Natural killer cell (primary cell): ENCODE measurements around the gene TOX4. TPM values are rescaled to one million over a fixed set of nuclear protein-coding genes. Genes with fewer than 3 reads are reported as not detected.
A peak's percentile ranks its signal among the peaks of the same experiment; 100 is the strongest.

Source experiments
- ATAC-seq, 3 donors: fragments of 150-1000 bp in 2 of 3; fragments of 200-7000 bp in 1 of 3; cut with Tn5 transposase; 1 replicate in 1 of 3; 2 replicates in 2 of 3; pipeline ENCODE4 v1.10.0; 2021; ENCODE audit warnings: mild to moderate bottlenecking in 2 of 3, moderate library complexity in 2 of 3
- DNase-seq, 2 donors: peaks; one replicate each; pipeline versions ENCODE4 v3.0.0 to v3.0.0-alpha.2; 2013 to 2021; ENCODE audit warnings: mixed read lengths in 1 of 2
- H3K27ac ChIP-seq: one replicate; pipeline ENCODE4 v1.5.1; 2013; ENCODE audit warnings: mild to moderate bottlenecking, low read length
- H3K27me3 ChIP-seq: one replicate; pipeline ENCODE4 v1.6.1; 2013; ENCODE audit warnings: low read length; ENCODE audit not compliant: control insufficient read depth, insufficient read depth
- H3K36me3 ChIP-seq: one replicate; pipeline ENCODE4 v1.6.1; 2013; ENCODE audit warnings: low read length; ENCODE audit not compliant: control insufficient read depth, insufficient read depth
- H3K4me1 ChIP-seq: one replicate; pipeline ENCODE4 v1.6.1; 2013; ENCODE audit warnings: low read length; ENCODE audit not compliant: control insufficient read depth, insufficient read depth
- H3K4me3 ChIP-seq: one replicate; pipeline ENCODE4 v1.5.1; 2013; ENCODE audit warnings: low read length
- H3K9me3 ChIP-seq: one replicate; pipeline ENCODE4 v1.6.1; 2013; ENCODE audit warnings: low read length; ENCODE audit not compliant: control insufficient read depth, insufficient read depth
- H3K27ac Mint-ChIP-seq, 2 donors: one replicate each; pipeline ENCODE4 v1.8.0; 2022; ENCODE audit warnings: mild to moderate bottlenecking in 2 of 2, mixed read lengths in 2 of 2, moderate library complexity in 1 of 2
- H3K27me3 Mint-ChIP-seq, 2 donors: one replicate each; pipeline ENCODE4 v1.8.0; 2022; ENCODE audit warnings: low read depth in 2 of 2, mixed read lengths in 2 of 2
- H3K36me3 Mint-ChIP-seq: one replicate; pipeline ENCODE4 v1.8.0; 2022; ENCODE audit warnings: mixed read lengths
- H3K4me1 Mint-ChIP-seq, 2 donors: one replicate each; pipeline ENCODE4 v1.8.0; 2022; ENCODE audit warnings: mixed read lengths in 2 of 2
- H3K4me3 Mint-ChIP-seq: one replicate; pipeline ENCODE4 v1.8.0; 2022; ENCODE audit warnings: mild to moderate bottlenecking, moderate library complexity, mixed read lengths
- H3K9me3 Mint-ChIP-seq, 2 donors: one replicate each; pipeline ENCODE4 v1.8.0; 2022; ENCODE audit warnings: mixed read lengths in 2 of 2
- WGBS: methylation state at CpG from one replicate; pipeline ENCODE4 v1.1.7; 2013; ENCODE audit warnings: missing lambda C conversion rate; ENCODE audit not compliant: insufficient coverage; 5-methylcytosine and 5-hydroxymethylcytosine counted together
- intact Hi-C: fragments of 100-400 bp; cut with micrococcal nuclease; formaldehyde crosslinking; loops from one replicate; pipeline ENCODE4 v1.14.2; 2022
- total RNA-seq, 4 donors: library from RNA; stranded (reverse); fragments of 120-200 nt in 1 of 4; gene quantifications; one replicate each; pipeline versions ENCODE4 v1.2.3 to v1.2.4, GENCODE V29; 2013 to 2022
- TF ChIP-seq, protein P1 (sequence below): fragments of 200-600 bp; IDR thresholded peaks from one replicate; pipeline ENCODE4 v1.8.0; 2022; ENCODE audit warnings: antibody characterized with exemption

TOX4 gene
- total RNA-seq, 3 donors from 2014 or later (not counting 1 experiment from before 2014, with no cell fraction given) = 103 to 123 (median 123) TPM

DNA sequence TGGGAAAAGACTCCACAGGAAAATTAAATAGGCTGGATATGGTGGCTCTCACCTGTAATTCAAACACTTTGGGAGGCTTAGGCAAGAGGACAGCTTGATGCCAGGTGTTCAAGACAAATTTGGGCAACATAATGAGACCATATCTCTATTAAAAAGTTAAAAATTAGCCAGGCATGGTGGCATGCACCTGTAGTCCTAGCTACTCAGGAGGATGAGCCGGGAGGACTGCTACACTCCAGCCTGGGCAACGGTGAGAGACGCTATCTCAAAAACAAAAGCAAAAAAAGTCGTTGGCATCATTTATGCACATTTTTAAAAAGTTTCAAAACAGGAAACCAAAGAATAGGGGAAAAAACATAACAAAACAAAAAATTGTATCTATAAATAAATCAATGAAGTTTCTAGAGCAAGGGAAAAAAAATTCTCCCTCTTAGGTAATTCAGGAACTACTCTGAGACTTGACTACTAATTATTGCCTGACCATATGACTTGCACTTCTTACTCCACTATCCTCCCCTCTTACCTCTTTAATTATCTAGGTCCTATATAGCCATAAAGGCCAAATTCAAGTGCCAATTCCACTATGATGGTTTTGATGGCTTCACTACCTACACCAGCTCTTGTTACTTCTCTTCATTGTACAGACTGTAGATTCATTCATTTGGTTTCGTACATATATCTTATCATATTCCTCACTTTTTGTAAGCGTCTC lies 32.6 kb downstream of the TOX4 start:
- ATAC-seq (no peak), DNase-seq (no peak)
- H3K4me1 Mint-ChIP-seq = peaks cover 46 to 49% of the 10 kb centered on the region in 2 donors
- no peaks in the 10 kb centered on the region for H3K9me3 ChIP-seq
- H3K4me1 ChIP-seq = peaks cover 22% of the 10 kb centered on the region
- H3K36me3 Mint-ChIP-seq = no peaks in the 10 kb centered on the region
- no peak overlapping the region for H3K27ac ChIP-seq
- peak overlapping the region; percentile 97 for H3K4me3 Mint-ChIP-seq
- H3K4me3 ChIP-seq = no peak overlapping the region
- WGBS = 70% methylated on average over 6 of the region's 6 CpGs
- no peaks in the 10 kb centered on the region for H3K27me3 ChIP-seq
- peak overlapping the region; percentile 96 to 98 for H3K27ac Mint-ChIP-seq
- intact Hi-C loops = loop anchor here (1.0 kb wide), 1 partner anchor 72 kb away; no protein-coding TSS in a partner anchor
- no peaks in the 10 kb centered on the region for H3K27me3 Mint-ChIP-seq
- TF ChIP-seq, protein P1, sequence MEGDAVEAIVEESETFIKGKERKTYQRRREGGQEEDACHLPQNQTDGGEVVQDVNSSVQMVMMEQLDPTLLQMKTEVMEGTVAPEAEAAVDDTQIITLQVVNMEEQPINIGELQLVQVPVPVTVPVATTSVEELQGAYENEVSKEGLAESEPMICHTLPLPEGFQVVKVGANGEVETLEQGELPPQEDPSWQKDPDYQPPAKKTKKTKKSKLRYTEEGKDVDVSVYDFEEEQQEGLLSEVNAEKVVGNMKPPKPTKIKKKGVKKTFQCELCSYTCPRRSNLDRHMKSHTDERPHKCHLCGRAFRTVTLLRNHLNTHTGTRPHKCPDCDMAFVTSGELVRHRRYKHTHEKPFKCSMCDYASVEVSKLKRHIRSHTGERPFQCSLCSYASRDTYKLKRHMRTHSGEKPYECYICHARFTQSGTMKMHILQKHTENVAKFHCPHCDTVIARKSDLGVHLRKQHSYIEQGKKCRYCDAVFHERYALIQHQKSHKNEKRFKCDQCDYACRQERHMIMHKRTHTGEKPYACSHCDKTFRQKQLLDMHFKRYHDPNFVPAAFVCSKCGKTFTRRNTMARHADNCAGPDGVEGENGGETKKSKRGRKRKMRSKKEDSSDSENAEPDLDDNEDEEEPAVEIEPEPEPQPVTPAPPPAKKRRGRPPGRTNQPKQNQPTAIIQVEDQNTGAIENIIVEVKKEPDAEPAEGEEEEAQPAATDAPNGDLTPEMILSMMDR = no peak
- H3K36me3 ChIP-seq = peaks cover 5% of the 10 kb centered on the region
- peaks cover 0 to 2% of the 10 kb centered on the region in 2 donors for H3K9me3 Mint-ChIP-seq

DNA sequence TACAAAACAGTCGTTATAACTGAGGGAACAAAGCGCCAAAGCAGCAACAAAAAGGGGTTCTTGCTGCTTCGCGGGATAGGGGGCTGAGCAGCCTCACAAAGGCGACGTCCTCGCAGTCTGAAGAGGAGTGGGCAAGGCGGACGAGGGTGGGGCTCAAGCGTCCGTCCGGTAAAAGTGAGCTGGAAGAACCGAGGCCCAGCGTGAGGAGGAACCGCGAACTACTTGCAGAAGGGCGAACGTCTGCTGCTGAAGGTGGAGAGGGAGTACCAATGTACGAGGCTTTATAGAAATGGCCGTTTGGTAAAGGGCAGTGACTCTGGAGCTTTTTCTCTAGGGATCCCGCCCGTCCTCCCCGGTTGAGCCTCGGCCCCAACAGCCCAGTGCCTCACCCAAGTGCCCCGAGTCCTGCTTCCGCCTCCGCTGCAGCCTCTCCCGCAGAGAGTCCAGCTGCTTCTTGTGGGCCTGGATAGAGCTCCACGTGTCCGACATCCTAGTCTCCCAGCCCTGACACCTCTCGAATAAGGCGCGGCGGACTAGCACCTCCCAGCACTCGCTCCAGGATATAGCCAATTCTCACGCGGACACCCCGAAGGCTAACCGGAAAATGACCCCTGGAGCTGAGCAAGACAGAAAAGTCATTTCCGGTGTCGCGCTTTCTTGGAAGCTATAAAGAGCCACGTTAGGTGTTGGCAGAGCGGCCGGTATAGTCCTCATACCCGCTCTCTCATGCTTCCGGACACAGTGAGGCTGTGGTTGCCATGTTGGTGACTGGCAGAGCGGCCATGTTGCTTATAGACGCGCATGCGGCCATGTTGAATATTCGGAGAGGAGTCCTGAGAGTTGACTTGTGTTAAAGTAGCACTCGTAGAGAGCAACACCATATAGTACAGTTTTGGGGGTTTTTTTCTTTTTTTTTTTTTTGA lies 34.0 kb downstream of the TOX4 start, which contains the start of gene METTL3:
METTL3 (minus strand) TSS at position 606 of the 923 bp plus-strand sequence; CDS start at position 489, 117 bp downstream.
- Histone ChIP-seq H3K4me1 (peaks cover 17% of the 10 kb centered on the region), H3K9me3 (no peaks in the 10 kb centered on the region), H3K36me3 (peaks cover 5% of the 10 kb centered on the region), H3K4me3 (peak within 1 kb of the TSS; percentile 82), H3K27me3 (no peaks in the 10 kb centered on the region), H3K27ac (peak within 1 kb of the TSS; percentile 73)
- WGBS = under 1% methylated on average over 53 of the region's 53 CpGs
- H3K36me3 Mint-ChIP-seq = no peaks in the 10 kb centered on the region
- peak within 1 kb of the TSS; percentile 97 for H3K4me3 Mint-ChIP-seq
- TF ChIP-seq, protein P1 = no peak
- H3K27ac Mint-ChIP-seq = peak within 1 kb of the TSS; percentile 96 to 98
- DNase-seq = peak; percentile 91 to 98
- peaks cover 35 to 40% of the 10 kb centered on the region in 2 donors for H3K4me1 Mint-ChIP-seq
- H3K9me3 Mint-ChIP-seq = peaks cover 0 to 2% of the 10 kb centered on the region in 2 donors
- ATAC-seq = peak; percentile 98 to 100 (median 99)
- intact Hi-C loops = loop anchor here (1.0 kb wide), 3 partner anchors 34 to 74 kb away; partner anchors contain the start of genes CHD8 and TOX4
- H3K27me3 Mint-ChIP-seq = no peaks in the 10 kb centered on the region

DNA sequence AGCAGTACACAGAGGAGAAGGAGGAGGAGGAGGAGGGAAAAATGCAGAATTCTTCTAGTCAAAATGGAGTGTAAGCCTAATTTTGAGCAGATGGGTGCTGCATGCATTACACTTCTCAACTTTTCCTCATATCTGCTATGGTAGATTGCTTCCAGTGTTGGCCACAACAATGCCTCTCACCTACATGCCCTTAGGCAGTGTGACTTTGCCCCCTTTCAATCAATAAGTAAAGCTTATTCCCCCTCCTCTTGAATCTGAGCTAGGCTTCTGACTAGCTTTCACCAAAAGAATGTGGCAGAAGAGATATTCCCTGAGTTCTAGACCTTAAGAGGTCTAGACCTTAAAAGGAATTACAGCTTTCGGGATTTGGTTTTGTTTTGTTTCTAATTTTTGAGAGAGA lies 37.3 kb downstream of the TOX4 start:
- Histone ChIP-seq H3K36me3 (no peaks in the 10 kb centered on the region), H3K27ac (no peak overlapping the region), H3K4me1 (peaks cover 14% of the 10 kb centered on the region), H3K9me3 (no peaks in the 10 kb centered on the region), H3K4me3 (no peak overlapping the region), H3K27me3 (no peaks in the 10 kb centered on the region)
- H3K9me3 Mint-ChIP-seq = peaks cover 0 to 2% of the 10 kb centered on the region in 2 donors
- TF ChIP-seq, protein P1 = no peak
- WGBS = 100% methylated on average over 1 of the region's 1 CpG
- intact Hi-C loops = no loop called here
- no peak for DNase-seq
- peaks cover 0 to 5% of the 10 kb centered on the region in 2 donors for H3K27me3 Mint-ChIP-seq
- no peaks in the 10 kb centered on the region for H3K36me3 Mint-ChIP-seq
- no peak overlapping the region for H3K27ac Mint-ChIP-seq
- H3K4me3 Mint-ChIP-seq = no peak overlapping the region
- no peak for ATAC-seq
- H3K4me1 Mint-ChIP-seq = peaks cover 20 to 23% of the 10 kb centered on the region in 2 donors
